ENCODE measurements around the gene VSTM2L. TPM values are rescaled to one million over a fixed set of nuclear protein-coding genes. Genes with fewer than 3 reads are reported as not detected.
A peak's percentile ranks its signal among the peaks of the same experiment; 100 is the strongest.
"Not testable (repeated sequence)": the region's sequence is repeated elsewhere in the genome, so short reads cannot be mapped to it uniquely, and the experiment has no call there.

The VSTM2L gene
- total RNA-seq, 1 experiment from 2014 or later, result 0.34 TPM

DNA sequence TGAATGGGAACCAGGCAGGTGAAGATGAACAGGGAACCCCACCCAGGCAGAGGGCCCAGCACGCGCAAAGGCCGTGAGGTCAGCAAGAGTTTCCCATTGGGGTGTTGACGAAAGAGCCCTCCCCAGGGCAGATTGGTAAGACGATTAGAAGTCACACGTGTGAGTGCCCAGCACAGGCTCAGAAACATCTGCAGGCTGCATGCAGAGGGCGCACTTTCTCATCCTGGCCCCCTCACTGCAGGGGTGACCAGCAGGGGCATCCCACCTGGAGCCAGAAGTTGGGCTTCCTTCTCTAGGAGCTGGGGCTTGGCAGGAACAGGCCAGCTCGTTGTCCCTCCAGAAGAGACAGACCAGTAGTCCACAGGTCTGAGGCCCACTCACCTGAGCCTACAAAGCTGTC, 38.4 kb downstream of the VSTM2L start:
- in situ Hi-C loops (cut with HindIII; ENCODE audit: low pct_unique_long_range_greater_than_20kb, low sequenced_read_pairs), result no loop called here
- DNase-seq (ENCODE audit: low read depth, low spot score), result no peak

DNA sequence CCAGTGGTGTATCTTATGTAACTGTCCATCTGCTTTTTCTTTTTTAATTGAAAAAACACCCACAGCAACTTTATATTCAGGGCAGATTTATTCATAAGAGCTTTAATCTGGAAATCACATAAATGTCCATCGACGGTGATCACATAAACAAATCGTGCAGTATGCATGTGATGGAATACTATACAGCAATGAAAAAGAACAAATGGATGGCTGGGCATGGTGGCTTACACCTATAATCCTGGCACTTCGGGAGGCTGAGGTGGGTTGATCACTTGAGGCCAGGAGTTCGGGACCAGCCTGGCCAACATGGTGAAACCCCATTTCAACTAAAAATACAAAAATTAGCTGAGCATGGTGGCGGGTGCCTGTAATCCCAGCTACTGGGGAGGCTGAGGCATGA, 39.1 kb downstream of the VSTM2L start:
- DNase-seq (ENCODE audit: low read depth, low spot score), result no peak
- in situ Hi-C loops (cut with HindIII; ENCODE audit: low pct_unique_long_range_greater_than_20kb, low sequenced_read_pairs), result no loop called here

DNA sequence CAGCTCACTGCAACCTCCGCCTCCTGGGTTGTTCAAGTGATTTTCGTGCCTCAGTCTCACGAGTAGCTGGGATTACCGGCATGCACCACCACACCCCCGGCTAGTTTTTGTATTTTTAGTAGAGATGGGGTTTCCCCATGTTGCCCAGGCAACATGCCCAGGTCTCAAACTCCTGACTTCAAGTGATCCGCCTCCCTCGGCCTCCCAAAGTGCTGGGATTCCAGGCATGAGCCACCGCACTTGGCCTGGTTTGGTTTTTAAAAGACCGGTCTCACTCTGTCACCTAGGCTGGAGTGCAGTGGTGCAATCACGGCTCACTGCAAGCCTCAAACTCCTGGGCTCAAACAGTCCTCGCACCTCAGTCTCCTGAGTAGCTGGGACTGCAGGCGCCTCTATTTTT, 40.1 kb downstream of the VSTM2L start:
- in situ Hi-C loops (cut with HindIII; ENCODE audit: low pct_unique_long_range_greater_than_20kb, low sequenced_read_pairs), result no loop called here
- no peak for DNase-seq (ENCODE audit: low read depth, low spot score)

DNA sequence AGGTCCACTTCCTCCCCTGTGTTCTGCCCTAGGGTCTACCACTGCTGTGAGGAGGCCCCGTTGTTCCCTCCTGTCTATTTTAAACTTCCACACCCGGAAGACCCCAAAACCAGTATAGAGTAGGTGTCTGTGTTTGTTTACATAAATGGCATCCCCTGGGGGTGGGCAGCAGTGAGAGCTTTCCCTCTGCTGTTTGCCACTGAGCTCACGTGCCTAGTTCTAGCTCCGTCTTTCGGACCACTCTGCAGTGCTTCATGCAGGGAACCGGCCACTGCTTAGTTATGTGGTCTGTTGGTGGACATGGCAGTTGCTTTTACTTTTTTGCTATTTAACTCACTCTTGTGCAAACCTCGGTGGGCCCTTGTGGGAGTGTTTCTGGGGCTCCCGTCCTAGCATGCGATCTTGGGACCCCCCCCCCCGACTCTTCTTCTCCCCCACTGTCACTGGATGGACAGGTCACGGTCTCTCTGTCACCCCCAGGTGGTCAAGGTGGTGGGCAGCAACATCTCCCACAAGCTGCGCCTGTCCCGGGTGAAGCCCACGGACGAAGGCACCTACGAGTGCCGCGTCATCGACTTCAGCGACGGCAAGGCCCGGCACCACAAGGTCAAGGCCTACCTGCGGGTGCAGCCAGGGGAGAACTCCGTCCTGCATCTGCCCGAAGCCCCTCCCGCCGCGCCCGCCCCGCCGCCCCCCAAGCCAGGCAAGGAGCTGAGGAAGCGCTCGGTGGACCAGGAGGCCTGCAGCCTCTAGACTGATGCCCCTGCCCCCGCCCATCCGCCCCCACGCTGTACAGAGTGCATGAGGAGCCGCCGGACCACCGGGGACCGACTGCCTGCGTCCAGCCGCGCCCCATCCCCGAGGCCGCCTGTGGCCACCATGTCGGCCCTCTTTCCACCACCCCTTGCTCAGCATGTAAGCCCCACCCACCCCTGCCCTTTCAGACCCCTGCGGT, 40.9 kb downstream of the VSTM2L start:
- no peak for DNase-seq (ENCODE audit: low read depth, low spot score)
- in situ Hi-C loops (cut with HindIII; ENCODE audit: low pct_unique_long_range_greater_than_20kb, low sequenced_read_pairs), result no loop called here

DNA sequence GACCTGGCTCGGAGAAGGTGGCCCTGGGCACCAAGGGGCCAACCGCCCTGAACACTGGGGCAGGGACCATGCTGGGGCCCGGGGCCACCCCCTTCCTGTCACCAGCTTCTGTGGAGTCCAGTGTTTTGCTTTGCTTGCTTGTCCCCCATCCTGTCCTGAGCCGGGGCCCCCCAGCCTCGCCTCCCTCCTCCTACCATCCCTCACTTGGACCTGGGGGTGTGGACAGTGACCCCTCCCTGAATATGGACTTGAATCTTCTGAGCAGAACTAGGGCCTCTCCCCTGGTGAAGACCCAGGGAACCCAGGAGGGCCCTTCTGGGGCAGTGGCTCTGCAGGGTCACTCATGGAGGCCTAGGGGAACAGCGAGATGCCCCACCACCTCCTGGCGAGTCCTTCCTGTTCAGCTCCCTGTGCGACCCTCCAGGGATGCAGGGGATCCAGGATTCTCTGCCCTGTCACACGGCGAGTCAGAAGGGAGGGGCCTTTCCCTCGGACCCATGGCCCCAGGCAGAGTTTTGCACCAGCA, 41.6 kb downstream of the VSTM2L start:
- no peak for DNase-seq (ENCODE audit: low read depth, low spot score)
- in situ Hi-C loops (cut with HindIII; ENCODE audit: low pct_unique_long_range_greater_than_20kb, low sequenced_read_pairs), result no loop called here

DNA sequence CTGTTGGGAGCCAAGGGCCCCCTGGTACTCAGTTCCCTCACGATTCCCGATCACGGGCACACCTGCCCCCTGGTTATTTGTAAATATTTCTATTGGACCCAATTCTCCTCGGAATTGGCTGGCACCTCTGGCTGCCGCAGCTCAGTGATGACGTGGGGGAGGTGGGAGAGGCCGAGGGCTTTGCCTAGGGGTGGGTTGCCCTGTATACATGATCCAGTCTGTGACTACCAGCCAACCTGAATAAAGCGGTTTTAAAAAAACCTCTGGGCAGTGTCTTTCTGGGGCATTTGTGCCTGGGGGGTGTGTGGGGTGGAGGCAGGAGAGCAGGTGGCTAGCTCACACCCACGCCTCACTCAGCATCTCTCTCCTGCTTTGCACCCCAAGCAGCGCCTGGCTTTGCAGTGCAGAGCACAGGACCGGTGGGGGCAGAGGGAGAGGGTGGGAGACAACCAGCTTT, 42.2 kb downstream of the VSTM2L start:
- in situ Hi-C loops (cut with HindIII; ENCODE audit: low pct_unique_long_range_greater_than_20kb, low sequenced_read_pairs), result no loop called here
- no peak for DNase-seq (ENCODE audit: low read depth, low spot score)

DNA sequence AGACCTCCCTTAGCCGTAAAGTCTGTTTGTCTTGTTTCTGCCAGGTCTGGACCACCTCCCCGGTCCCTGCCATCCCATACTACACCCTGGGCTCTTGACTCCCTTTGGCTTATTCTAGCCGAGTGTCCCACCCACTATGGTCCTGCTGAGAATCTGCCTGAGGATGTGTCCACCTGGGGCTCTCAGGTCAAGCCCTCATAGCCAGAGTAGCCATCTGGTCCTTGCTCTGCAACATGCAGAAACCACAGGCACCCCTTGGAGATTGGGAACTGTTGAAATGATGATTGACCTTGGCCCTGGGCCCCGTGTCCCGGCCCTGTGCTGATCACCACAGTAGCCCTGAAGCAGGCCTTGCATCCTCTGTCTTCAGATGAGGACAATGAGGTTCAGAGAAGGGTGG, 44.0 kb downstream of the VSTM2L start:
- no peak for DNase-seq (ENCODE audit: low read depth, low spot score)
- in situ Hi-C loops (cut with HindIII; ENCODE audit: low pct_unique_long_range_greater_than_20kb, low sequenced_read_pairs), result no loop called here

DNA sequence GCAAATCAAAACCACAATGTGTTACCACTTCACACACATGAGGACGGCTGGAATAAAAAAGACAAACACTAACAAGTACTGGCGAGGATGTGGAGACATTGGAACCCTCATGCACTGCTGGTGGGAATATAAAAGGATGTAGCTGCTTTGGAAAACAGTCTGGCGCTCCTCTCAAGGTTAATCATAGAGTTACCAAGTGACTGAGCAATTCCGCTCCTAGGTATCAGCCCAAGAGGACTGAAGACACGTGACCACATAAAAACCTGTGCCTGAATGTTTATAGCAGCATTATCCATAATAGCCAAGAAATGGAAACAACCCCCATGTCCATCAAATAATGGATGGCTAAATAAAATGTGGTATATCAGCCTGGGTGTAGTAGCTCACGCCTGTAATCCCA, 45.0 kb downstream of the VSTM2L start:
- in situ Hi-C loops (cut with HindIII; ENCODE audit: low pct_unique_long_range_greater_than_20kb, low sequenced_read_pairs), result no loop called here

DNA sequence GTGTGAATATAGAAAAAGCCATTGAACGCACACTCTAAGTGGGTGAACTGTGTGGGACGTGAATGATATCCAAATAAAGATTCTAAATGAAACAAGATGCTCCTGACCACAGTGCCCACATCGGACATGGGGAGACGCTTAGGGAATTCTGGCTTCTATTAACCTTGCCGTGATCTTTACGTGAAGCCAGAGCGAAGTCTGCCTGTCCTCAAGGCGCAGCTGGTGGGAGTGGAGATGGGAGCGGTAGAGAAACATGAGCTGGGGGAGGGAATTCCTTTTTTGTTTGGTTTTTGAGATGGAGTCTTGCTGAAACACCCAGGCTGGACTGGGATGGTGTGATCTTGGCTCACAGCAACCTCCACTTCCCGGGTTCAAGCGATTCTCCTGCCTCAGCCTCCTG, 46.0 kb downstream of the VSTM2L start:
- DNase-seq (ENCODE audit: low read depth, low spot score), result no peak
- in situ Hi-C loops (cut with HindIII; ENCODE audit: low pct_unique_long_range_greater_than_20kb, low sequenced_read_pairs), result no loop called here

More for the DNA sequence above, 45.0 kb downstream of the VSTM2L start:
- DNase-seq (ENCODE audit: low read depth, low spot score), result no peak

DNA sequence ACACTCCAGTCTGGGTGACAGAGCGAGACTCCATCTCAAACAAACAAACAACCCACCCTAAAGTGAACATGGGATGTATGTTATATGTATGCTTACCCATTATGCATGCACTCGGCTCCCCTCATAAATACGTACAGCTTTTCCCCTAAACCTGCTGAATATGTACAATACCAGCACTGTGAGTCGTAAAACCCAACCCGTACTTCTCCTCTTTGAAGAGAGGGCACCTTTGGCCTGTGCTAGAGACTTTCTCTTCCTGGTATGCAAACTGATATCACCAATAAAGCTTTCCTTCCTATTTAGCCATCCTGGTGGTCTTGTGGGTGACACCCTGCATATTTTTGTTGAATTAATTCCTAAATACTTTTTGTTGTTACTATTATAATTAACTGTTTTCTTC, 51.3 kb downstream of the VSTM2L start:
- in situ Hi-C loops (cut with HindIII; ENCODE audit: low pct_unique_long_range_greater_than_20kb, low sequenced_read_pairs), result no loop called here
- no peak for DNase-seq (ENCODE audit: low read depth, low spot score)

DNA sequence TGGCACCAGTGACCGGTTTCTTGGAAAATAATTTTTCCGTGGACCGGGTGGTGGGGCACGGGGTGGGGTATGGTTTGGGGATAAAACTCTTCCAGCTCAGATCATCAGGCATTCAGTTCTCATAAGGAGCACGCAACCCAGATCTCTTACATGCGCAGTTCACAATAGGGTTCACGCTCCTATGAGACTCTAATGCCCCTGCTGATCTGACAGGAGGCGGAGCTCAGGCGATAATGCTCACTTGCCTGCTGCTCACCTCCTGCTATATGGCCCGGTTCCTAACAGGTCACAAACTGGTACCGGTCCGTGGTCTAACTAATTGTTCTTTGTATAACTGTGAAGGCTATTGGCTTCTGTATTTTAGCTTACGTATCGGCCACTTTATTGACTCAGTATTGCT, 51.7 kb downstream of the VSTM2L start:
- in situ Hi-C loops (cut with HindIII; ENCODE audit: low pct_unique_long_range_greater_than_20kb, low sequenced_read_pairs), result no loop called here
- DNase-seq (ENCODE audit: low read depth, low spot score), result no peak

DNA sequence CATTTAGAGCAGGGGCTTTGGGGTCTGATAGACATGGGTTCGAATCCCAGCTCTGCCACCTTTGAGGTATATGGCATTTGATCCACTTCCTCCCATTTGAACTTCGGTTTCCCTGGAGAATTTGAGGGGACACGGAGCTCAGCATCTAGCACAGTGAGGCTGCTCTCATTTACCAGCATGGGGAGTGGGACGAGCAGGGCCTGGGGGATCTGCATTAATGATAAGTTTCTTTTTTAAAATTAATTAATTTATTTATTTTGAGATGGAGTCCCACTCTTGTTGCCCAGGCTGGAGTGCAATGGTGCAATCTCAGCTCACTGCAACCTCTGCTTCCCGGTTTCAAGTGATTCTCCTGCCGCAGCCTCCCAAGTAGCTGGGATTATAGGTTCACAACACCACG, 52.6 kb downstream of the VSTM2L start:
- no peak for DNase-seq (ENCODE audit: low read depth, low spot score)
- in situ Hi-C loops (cut with HindIII; ENCODE audit: low pct_unique_long_range_greater_than_20kb, low sequenced_read_pairs), result no loop called here

DNA sequence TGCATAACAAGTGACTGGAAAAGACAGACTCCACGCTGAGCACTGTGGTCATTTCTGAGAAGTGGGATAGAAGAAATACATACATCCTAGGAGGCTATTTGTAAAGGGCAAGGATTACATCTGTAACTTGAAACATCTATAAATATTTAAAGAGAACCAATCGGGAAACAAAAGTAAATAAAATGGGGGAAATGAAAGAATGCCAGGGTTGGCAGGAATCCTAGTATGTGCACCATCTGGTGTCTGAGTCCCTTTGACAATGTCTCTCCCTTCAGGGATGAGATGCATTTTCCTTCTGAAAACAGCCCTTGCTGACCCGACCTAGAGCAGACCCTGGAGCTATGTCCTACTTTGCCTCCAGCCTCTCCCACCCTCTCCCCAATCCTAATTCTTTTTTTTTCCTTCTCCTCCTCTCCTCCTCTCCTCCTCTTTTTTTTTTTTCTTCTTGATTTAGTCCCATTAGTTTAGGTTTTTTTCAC, 53.2 kb downstream of the VSTM2L start:
- in situ Hi-C loops (cut with HindIII; ENCODE audit: low pct_unique_long_range_greater_than_20kb, low sequenced_read_pairs), result no loop called here
- DNase-seq (ENCODE audit: low read depth, low spot score), result no peak

DNA sequence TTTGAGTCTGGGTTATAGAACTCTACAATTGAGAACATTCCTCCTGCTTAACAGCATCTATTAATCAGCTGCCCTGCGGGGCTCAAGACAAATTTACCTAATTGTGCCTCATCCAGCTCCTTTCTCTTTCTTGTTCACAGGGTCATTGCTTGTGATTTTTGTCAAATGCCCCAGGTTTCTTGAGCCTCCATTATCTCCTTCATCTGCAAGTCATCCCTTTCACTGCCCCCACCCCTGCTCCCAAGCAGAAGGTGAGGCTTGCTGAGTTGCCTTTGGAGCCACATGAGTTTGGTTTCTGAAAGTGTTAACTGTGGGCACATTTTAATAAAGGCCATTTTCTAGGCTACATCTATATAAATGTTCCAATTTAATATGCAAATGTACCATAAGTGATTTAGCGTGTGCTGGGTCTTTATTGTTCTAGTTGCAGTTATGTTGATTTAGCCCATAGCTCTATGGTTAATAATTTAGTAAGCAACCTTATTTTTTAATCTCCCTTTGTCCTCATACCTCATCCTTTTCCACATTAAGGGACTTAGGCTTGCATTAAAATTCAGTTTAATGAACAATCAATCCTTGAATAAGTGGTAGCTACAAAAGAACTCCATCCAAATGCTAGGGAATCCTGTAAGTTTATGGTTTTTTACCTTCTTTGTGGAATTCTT, 56.1 kb downstream of the VSTM2L start:
- in situ Hi-C loops (cut with HindIII; ENCODE audit: low pct_unique_long_range_greater_than_20kb, low sequenced_read_pairs), result no loop called here
- DNase-seq (ENCODE audit: low read depth, low spot score), result no peak

DNA sequence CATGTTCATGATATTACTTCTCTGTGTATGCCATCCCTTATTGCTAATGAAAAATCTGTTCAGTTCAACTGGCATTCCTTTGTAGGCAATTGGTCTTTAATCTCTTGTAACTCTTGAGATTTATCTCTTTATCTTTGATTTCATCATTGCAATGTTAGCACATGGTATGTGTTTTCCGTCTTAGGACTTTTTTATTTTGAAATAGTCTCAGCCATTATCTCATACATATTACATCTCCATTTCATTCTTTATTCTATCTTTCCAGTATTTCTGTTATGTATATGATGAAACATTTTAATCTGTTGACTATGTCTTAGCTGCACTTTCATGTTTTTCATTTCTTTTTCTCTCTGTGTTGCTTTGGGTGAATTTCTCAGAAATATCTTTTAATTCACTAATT, 58.1 kb downstream of the VSTM2L start:
- in situ Hi-C loops (cut with HindIII; ENCODE audit: low pct_unique_long_range_greater_than_20kb, low sequenced_read_pairs), result no loop called here
- DNase-seq (ENCODE audit: low read depth, low spot score), result no peak

DNA sequence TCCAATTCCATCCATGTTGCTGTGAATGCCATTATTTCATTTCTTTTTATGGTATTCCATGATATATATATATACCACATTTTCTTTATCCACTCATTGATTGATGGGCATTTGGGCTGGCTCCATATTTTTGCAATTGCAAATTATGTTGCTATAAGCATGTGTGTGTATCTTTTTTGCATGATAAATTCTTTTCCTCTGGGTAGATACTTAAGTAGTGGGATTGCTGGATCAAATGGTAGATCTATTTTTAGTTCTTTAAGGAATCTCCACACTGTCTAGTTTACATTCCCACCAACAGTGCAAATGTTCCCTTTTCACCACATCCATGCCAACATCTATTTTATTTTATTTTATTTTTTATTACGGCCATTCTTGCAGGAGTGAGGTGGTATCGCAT, 60.6 kb downstream of the VSTM2L start:
- DNase-seq (ENCODE audit: low read depth, low spot score); in situ Hi-C loops (cut with HindIII; ENCODE audit: low pct_unique_long_range_greater_than_20kb, low sequenced_read_pairs): not testable (repeated sequence)

DNA sequence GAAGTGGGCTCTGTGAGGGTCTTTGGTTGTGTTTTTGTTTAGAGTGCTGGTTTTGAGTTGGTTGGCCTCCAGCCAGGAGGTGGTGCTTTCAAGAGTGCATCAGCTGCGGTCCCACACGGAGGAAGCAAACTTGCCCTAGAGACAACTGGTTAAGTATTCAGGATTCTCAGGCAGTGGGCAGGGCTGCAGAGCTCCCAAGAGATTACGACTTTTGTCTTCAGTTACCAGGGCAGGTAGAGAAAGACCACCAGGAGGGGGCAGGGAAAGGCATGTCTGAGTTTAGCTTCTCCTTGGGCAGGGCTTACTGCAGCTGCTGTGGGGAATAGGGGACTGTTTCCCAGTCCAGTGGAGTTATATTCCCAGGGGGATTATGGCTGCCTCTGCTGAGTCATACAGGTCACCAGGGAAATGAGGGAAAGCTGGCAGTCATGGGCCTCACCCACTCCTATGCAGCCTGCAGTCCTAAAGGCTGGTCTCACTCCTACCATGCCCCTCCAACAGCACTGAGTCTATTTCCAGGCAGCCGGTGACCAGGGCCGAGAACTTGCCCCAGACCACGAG, 66.0 kb downstream of the VSTM2L start:
- in situ Hi-C loops (cut with HindIII; ENCODE audit: low pct_unique_long_range_greater_than_20kb, low sequenced_read_pairs), result no loop called here
- peak; percentile 16 for DNase-seq (ENCODE audit: low read depth, low spot score)
